ENCODE measurements around the gene GRPEL1. TPM values are rescaled to one million over a fixed set of nuclear protein-coding genes. Genes with fewer than 3 reads are reported as not detected.

The GRPEL1 gene
- total and polyA plus RNA-seq, 2 of the 13 experiments (the other 11 are each of a cell fraction or from before 2014, with no cell fraction given) = 32.3 to 141 TPM

- TF ChIP-seq MLX (CRISPR knock-in tag; IDR thresholded peaks at IDR 0.05) = no peak
- TF ChIP-seq, protein P1, sequence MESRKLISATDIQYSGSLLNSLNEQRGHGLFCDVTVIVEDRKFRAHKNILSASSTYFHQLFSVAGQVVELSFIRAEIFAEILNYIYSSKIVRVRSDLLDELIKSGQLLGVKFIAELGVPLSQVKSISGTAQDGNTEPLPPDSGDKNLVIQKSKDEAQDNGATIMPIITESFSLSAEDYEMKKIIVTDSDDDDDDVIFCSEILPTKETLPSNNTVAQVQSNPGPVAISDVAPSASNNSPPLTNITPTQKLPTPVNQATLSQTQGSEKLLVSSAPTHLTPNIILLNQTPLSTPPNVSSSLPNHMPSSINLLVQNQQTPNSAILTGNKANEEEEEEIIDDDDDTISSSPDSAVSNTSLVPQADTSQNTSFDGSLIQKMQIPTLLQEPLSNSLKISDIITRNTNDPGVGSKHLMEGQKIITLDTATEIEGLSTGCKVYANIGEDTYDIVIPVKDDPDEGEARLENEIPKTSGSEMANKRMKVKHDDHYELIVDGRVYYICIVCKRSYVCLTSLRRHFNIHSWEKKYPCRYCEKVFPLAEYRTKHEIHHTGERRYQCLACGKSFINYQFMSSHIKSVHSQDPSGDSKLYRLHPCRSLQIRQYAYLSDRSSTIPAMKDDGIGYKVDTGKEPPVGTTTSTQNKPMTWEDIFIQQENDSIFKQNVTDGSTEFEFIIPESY (CRISPR knock-in tag; IDR thresholded peaks at IDR 0.05) = no peak
- no peak for TF ChIP-seq ZBTB46 (CRISPR knock-in tag; IDR thresholded peaks at IDR 0.05; ENCODE audit: borderline replicate concordance)
- TF ChIP-seq ZNF234 (CRISPR knock-in tag; conservative IDR thresholded peaks at IDR 0.05) = no peak
- TF ChIP-seq SKI (IDR thresholded peaks at IDR 0.05; ENCODE audit: partially characterized antibody) = peak; percentile 26
- no peak for TF ChIP-seq DNMT1 (CRISPR knock-in tag; IDR thresholded peaks at IDR 0.05)
- peak; percentile 67 for TF ChIP-seq ZNF501 (CRISPR knock-in tag; IDR thresholded peaks at IDR 0.05)
- TF ChIP-seq DZIP1 (CRISPR knock-in tag; IDR thresholded peaks at IDR 0.05) = no peak
- TF ChIP-seq ZNF788 (CRISPR knock-in tag; IDR thresholded peaks at IDR 0.05; ENCODE audit: borderline replicate concordance) = peak; percentile 64; the same call in 1 of the 2 replicates
- peak; percentile 33 for TF ChIP-seq HNRNPLL (IDR thresholded peaks at IDR 0.05; ENCODE audit: low read depth, low read length, poor library complexity, severe bottlenecking)
- no peak for TF ChIP-seq SRY (CRISPR knock-in tag; IDR thresholded peaks at IDR 0.05)
- no peak for TF ChIP-seq ZNF775 (CRISPR knock-in tag; IDR thresholded peaks at IDR 0.05; ENCODE audit: borderline replicate concordance)
Observed at GRCh38 chr4:7042503-7043283, 25.2 kb downstream of the GRPEL1 start (continued).

Measured in HepG2 (cell line).